Measurements from ENCODE around the gene LRG1. TPM values are rescaled to one million over a fixed set of nuclear protein-coding genes. Genes with fewer than 3 reads are reported as not detected.

LRG1 gene
- total RNA-seq, 1 donor from 2014 or later, result 0.09 TPM

- Mint-ChIP-seq H3K36me3 (ENCODE audit: low read depth) (peaks cover 12% of the 10 kb centered on the region), H3K27me3 (ENCODE audit: low read depth) (no peaks in the 10 kb centered on the region), H3K9me3 (peaks cover 5% of the 10 kb centered on the region), H3K4me3 (no peak overlapping the region), H3K4me1 (peaks cover 4% of the 10 kb centered on the region), H3K27ac (ENCODE audit: unreplicated experiment) (no peak overlapping the region)
- peak; percentile 43 for DNase-seq (ENCODE audit: low read depth, low spot score)
- no peak for TF ChIP-seq CTCF (conservative IDR thresholded peaks at IDR 0.05)
Measured at GRCh38 chr19:4556597-4557127, 16.8 kb upstream of the LRG1 start.

GRCh38 chr19:4555657-4556561 is 16.1 kb upstream of the LRG1 start:
- DNase-seq (ENCODE audit: low read depth, low spot score), result no peak
- Mint-ChIP-seq H3K9me3 (peaks cover 5% of the 10 kb centered on the region), H3K4me1 (peaks cover 4% of the 10 kb centered on the region), H3K27me3 (ENCODE audit: low read depth) (no peaks in the 10 kb centered on the region), H3K36me3 (ENCODE audit: low read depth) (peaks cover 12% of the 10 kb centered on the region), H3K27ac (ENCODE audit: unreplicated experiment) (no peak overlapping the region), H3K4me3 (no peak overlapping the region)
- TF ChIP-seq CTCF (conservative IDR thresholded peaks at IDR 0.05), result no peak

GRCh38 chr19:4554717-4555116 is 14.9 kb upstream of the LRG1 start:
- H3K4me3 Mint-ChIP-seq, result no peak overlapping the region
- H3K4me1 Mint-ChIP-seq, result peaks cover 4% of the 10 kb centered on the region
- peaks cover 12% of the 10 kb centered on the region for H3K36me3 Mint-ChIP-seq (ENCODE audit: low read depth)
- no peak for TF ChIP-seq CTCF (conservative IDR thresholded peaks at IDR 0.05)
- H3K9me3 Mint-ChIP-seq, result peaks cover 5% of the 10 kb centered on the region
- DNase-seq (ENCODE audit: low read depth, low spot score), result no peak
- H3K27me3 Mint-ChIP-seq (ENCODE audit: low read depth), result no peaks in the 10 kb centered on the region
- no peak overlapping the region for H3K27ac Mint-ChIP-seq (ENCODE audit: unreplicated experiment)

- no peak overlapping the region for H3K4me3 Mint-ChIP-seq
- peaks cover 12% of the 10 kb centered on the region for H3K36me3 Mint-ChIP-seq (ENCODE audit: low read depth)
- H3K27me3 Mint-ChIP-seq (ENCODE audit: low read depth), result no peaks in the 10 kb centered on the region
- peaks cover 5% of the 10 kb centered on the region for H3K9me3 Mint-ChIP-seq
- peaks cover 4% of the 10 kb centered on the region for H3K4me1 Mint-ChIP-seq
- no peak for DNase-seq (ENCODE audit: low read depth, low spot score)
- no peak overlapping the region for H3K27ac Mint-ChIP-seq (ENCODE audit: unreplicated experiment)
- TF ChIP-seq CTCF (conservative IDR thresholded peaks at IDR 0.05), result no peak
Measured at GRCh38 chr19:4553775-4554174, 13.9 kb upstream of the LRG1 start.

GRCh38 chr19:4553092-4553695 is 13.4 kb upstream of the LRG1 start:
- H3K27me3 Mint-ChIP-seq (ENCODE audit: low read depth), result no peaks in the 10 kb centered on the region
- H3K4me3 Mint-ChIP-seq, result no peak overlapping the region
- no peak for TF ChIP-seq CTCF (conservative IDR thresholded peaks at IDR 0.05)
- DNase-seq (ENCODE audit: low read depth, low spot score), result no peak
- H3K4me1 Mint-ChIP-seq, result peaks cover 4% of the 10 kb centered on the region
- H3K36me3 Mint-ChIP-seq (ENCODE audit: low read depth), result peaks cover 12% of the 10 kb centered on the region
- H3K27ac Mint-ChIP-seq (ENCODE audit: unreplicated experiment), result no peak overlapping the region
- peaks cover 5% of the 10 kb centered on the region for H3K9me3 Mint-ChIP-seq

Data from neural crest cell (in vitro differentiated cells).